CD4-positive, alpha-beta T cell treated with Interferon gamma for 1 hour (primary cell): Measurements from ENCODE around the gene ZBTB7C.

Experiments
- DNase-seq: peaks from one replicate; pipeline ENCODE4 v3.0.0-alpha.2; 2020

The ZBTB7C gene

GRCh38 chr18:47978603-47979002 is 430.6 kb downstream of the ZBTB7C start:
- DNase-seq = no peak

GRCh38 chr18:47978141-47978540 is 431.0 kb downstream of the ZBTB7C start:
- no peak for DNase-seq
